Anterior cingulate cortex (tissue), 58 donors: ENCODE measurements around the gene WDR45B.
"Not testable (repeated sequence)": the region's sequence is repeated elsewhere in the genome, so short reads cannot be mapped to it uniquely, and the experiment has no call there.

Experiments used
- DNase-seq, 58 donors: peaks; one replicate each; lab custom pipeline; 2025; lab: John Stamatoyannopoulos, UW

The WDR45B gene

DNA sequence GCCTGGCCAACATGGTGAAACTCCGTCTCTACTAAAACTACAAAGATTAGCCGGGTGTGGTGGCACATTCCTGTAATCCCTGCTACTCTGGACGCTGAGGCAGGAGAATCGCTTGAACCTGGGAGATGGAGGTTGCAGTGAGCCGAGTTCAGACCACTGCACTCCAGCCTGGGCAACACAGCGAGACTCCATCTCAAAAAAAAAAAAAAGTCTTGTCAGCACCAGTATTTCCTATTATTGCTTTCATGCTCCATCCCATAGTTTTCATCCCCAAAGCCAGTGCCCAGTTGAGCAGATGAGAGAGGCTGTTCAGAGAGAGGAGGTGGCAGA, 58.4 kb downstream of the WDR45B start:
- no peak for DNase-seq

DNA sequence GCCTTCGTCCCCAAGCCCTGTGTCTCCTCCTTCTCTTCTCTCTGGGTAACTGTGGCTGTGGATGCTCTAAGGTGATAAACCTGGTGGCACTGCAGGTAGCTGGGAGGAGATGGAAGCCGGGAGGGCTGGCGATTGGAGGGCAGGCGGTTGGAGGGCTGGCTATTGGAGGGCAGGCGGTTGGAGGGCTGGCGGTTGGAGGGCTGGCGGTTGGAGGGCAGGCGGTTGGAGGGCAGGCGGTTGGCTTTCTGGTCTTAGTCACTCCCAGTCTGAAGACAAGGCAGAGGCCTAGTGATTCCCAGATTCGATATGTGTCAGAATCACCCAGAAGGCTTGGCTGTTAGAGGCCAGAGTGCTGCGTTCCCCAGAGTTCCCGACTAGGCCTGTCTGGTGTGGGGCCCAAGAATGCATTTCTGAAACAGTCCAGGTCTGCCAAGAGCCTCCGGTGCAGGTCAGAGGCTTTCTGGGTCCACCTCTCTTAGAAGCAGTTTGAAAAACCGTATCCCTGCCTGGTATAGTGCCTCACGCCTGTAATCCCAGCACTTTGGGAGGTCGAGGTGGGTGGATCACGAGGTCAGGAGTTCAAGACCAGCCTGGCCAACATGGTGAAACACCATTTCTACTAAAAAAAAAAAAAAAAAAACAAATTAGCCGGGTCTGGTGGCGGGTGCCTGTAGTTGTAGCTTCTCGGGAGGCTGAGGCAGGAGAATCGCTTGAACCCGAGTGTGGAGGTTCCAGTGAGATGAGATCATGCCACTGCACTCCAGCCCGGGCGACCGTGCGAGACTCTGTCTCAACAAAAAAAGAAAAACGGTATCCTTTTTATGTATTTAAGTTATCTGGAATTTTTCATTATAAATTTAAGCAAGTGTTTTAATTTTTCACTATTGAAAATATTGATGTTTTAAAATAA, 59.7 kb downstream of the WDR45B start:
- no peak for DNase-seq

DNA sequence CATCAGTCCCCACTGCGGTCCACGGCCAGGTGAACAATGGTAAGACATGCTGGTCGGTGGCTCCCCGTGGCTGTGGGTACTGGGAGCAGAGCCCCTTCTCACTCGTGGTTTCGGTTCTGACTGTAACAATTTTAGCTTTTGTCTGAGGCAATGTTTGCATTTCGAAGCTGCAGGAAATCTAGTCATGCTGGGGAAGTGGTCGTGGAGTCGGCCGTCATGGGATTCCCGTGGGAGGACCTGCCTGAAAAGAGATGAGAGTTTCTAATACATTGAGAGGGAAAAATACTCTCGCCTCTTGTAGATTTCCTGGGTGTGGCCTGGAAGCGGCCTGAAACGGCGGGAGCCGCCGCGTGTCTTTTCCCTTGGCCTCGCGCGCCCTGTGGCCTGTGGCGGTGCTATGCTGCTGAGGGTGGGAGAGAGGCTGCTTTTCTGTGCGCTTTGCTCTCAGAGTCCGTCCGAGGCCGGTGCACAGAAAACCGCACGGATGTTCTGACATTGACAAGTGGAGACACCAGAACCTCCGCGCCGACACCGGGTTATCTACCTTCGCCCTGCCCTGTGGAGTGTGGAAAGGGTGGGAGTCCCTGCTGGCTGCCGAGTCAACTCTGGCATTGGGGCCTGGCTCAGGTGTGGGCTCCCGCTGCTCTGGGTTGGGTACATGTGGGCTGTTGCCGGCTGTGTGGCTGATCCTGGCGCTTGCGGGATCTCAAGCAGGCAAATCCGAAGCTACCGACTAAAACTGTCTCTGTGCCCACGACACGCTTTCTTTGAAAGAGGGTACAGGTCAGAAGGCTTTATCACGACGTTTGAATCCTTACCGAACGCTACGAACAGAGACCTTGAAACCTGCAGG, 60.8 kb downstream of the WDR45B start:
- no peak for DNase-seq

DNA sequence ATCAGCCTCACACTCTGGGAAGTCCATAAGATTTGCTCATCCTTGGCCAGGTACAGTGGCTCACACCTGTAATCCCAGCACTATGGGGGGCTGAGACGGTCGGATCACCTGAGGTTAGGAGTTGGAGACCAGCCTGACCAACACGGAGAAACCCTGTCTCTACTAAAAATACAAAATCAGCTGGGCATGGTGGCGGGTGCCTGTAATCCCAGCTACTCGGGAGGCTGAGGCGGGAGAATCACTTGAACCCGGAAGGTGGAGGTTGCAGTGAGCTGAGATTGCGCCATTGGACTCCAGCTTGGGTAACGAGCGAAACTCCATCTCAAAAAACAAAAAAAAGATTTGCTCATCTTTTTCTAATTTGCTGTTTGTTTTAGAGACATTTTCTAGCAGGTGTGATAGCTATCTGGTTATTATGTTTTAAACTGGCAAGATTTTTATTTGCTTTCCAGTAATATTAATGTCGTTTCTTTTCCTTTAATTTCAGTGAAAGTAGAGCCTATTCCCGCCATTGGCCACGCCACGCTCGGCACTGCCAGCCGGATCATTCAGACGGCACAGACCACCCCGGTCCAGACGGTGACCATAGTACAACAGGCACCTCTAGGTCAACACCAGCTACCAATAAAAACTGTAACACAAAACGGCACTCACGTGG, 61.5 kb downstream of the WDR45B start:
- DNase-seq = no peak

DNA sequence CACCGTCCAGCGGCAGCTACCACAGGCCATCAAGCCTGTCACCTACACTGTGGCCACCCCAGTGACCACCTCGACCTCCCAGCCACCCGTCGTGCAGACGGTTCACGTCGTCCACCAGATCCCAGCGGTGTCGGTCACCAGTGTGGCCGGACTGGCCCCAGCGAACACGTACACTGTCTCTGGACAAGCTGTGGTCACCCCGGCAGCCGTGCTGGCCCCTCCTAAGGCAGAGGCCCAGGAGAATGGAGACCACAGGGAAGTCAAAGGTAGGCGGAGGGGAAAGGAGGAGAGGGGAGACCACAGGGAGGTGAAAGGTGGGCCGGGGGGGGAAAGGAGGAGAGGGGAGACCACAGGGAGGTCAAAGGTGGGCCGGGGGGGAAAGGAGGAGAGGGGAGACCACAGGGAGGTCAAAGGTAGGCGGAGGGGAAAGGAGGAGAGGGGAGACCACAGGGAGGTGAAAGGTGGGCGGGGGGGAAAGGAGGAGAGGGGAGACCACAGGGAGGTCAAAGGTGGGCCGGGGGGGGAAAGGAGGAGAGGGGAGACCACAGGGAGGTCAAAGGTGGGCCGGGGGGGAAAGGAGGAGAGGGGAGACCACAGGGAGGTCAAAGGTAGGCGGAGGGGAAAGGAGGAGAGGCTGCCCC, 62.2 kb downstream of the WDR45B start:
- DNase-seq = peak in 17 of 58 donors; percentile 15 to 93 (median 48)

DNA sequence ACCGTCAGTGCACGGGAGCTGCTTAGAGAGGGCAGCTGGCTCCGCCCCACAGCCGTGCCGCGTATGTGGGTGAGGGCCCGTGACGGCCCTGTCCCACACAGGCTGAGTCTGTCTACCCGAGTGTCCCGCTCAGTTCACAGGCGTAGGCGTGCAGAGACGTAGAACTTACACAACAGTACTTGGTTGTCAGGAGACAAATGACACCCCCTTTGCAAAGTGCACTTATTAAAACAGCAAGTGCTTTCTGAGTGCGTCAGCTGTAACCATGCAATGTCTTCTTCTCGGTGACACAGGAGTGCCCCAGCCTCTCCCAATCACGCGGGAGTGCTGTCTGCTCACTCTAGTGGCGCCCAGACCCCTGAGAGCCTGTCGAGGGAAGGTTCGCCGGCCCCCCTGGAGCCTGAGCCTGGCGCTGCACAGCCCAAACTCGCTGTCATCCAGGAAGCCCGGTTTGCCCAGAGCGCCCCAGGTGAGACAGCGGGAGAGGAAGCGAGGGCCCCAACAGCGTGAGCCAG, 64.5 kb downstream of the WDR45B start:
- DNase-seq = peak in 1 of 58 donors; percentile 66

DNA sequence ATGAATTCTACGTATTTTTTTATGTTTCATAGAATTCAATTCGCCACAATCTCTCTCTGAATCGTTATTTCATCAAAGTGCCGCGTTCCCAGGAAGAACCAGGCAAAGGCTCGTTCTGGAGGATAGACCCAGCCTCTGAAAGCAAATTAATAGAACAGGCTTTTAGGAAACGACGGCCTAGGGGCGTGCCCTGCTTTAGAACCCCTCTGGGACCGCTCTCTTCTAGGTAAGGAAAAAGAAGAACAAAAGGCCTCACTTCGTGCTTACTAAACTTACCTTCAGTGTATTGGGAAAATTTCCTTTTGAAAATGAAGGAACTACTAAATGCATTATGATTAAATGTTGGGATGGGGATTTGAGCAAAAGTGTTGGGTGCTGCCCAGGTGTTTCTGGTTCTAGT, 65.5 kb downstream of the WDR45B start:
- no peak for DNase-seq

DNA sequence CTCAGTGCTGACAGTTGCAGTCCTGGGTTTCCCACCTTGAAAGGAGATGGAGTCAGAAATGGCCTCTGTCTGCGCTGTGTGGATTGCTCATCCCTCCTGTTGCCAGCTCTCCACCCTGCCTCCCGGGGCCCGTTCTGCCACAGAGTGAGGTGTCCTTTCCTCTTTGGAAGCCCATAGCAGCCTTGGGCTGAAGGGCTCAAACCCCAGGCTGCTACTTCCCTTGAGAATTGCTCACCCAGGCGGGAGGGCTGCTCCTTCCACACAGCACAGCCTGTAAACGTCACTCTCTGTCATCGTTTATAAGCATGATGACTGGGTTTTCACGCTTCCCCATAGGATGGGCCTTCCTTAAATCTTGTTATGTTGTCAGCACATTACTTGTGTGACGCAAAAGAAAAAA, 66.0 kb downstream of the WDR45B start:
- no peak for DNase-seq

DNA sequence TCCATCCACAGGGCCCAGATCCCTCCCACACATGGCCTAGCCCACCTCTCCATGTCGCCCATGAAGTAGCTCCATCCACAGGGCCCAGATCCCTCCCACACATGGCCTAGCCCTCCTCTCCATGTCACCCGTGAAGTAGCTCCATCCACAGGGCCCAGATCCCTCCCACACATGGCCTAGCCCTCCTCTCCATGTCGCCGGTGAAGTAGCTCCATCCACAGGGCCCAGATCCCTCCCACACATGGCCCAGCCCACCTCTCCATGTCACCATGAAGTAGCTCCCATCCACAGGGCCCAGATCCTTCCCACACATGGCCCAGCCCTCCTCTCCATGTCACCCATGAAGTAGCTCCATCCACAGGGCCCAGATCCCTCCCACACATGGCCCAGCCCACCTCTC, 68.3 kb downstream of the WDR45B start:
- not testable (repeated sequence) for DNase-seq

DNA sequence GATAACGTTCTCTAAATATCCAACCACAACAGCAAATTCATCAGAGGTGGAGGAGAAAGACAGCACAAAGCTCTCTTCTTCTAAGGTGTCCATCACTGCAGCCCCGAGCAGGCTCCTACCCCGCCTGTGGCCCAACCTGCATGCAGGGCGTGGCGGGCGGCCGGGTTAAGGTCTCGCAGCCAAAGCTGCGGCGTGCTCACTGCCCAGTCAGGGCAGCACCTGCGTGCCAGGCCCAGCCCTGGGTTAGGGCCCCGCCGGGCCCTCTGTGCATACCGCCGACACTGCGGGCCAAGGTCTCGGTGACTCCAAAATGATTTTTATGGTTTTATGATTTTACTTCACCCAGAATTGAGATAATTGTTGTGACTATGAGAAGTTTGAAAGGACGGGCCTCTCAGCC, 70.9 kb downstream of the WDR45B start:
- no peak for DNase-seq

DNA sequence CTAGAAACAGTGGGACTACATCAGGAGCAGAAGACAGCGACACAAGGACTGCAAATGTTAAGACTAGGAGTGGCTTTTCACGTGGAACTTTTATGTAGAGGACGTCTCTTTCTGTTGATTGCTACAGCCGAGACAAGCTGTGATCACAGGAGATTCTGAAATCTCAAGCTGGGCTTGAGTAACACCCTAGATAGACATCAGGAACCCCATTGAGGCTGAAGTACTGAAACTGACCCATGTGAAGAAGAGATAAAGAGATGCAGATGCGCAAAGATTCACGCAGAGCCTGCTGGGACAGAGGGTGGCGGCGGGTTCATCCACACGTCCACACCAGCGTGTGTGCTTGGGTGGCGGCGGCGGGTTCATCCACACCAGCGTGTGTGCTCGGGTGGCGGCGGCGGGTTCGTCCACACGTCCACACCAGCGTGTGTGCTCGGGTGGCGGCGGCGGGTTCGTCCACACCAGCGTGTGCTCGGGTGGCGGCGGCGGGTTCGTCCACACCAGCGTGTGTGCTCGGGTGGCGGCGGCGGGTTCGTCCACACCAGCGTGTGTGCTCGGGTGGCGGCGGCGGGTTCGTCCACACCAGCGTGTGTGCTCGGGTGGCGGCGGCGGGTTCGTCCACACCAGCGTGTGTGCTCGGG, 72.5 kb downstream of the WDR45B start:
- not testable (repeated sequence) for DNase-seq

DNA sequence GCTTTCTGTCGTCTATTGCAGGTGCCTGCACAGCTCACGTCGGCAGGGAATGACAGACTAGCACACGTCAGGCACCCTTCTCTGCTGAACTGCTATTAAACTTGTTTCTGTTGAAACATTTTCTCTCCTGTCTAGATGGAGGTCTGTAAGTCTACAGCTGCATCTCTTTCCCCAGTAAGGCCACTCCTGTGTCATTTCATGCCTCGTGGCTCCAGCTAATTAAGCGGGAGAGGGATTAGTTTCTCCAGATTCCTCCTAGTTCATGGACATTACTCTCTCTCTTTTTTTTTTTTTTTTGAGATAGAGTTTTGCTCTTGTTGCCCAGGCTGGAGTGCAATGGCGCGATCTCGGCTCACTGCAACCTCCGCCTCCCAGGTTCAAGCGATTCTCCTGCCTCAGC, 74.2 kb downstream of the WDR45B start:
- no peak for DNase-seq

DNA sequence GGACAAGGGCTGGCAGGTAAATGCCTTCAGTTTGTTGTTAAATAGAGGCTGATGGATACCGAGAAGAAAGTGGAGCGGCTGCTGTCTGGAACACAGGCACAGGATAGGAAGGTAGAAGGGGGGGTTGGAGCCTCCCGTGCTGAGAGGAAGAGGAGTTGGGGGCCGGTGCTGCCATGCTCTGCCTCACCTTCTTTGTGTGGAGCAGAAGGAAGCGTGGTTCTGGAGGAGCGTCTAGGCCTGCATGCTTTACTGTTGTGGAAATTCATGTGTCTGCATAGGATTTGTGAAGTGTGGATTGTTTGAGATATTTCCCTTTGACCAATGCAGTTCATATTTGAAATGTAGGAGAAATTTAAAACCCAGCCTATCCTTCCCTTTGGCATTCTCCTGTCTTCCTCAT, 76.4 kb downstream of the WDR45B start:
- no peak for DNase-seq

DNA sequence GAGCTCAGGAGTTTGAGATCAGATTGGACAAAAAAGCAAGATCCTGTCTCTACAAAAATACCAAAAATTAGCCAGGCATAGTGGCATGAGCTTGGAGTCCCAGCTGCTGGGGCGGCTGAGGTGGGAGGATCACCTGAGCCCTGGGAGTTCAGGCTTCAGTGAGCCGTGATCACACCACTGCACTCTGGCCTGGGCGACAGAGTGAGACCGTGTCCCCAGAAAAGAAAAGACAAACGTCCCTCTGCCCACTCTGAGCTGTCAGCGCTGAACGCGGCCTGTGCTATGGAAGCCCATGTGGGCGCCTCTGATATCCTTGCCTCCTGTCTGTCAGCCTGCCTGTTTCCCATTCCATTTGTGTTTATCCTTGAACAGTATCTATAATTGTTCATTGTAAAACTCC, 78.0 kb downstream of the WDR45B start:
- DNase-seq = no peak

DNA sequence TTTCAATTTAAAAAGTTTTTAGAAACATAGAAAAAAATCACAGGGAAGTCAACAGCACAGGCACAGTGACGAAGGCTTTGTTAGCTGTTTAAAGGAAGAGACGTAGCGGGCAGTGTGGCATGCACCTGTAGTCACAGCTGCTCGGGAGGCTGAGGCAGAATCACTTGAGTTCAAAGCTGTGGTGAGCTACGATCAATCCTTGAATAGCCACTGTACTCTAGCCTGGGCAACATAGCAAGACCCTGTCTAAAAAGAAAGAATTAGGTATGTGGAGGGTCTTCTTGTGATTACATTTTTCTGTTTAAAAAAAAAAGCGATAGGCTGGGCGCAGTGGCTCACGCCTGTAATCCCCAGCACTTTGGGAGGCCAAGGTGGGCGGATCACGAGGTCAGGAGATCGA, 78.6 kb downstream of the WDR45B start:
- DNase-seq = no peak

DNA sequence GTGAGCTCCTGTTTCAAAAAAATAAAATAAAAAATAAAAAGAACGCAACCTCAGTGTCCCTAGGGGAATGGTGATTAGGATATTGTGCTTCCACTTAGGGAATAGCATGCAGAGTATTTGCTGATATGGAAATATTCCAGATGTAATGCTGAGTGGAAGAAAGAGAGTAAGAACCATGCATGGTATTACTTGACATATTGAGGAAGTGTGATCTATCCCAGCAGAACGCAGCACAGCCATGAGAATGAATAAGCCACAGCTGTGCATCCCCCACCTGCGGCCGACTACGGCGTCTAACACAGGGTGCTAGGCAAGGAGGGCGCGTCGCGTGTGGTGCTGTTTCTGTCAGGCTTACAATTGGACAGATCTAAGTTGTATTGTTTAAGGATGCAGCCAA, 79.2 kb downstream of the WDR45B start:
- peak in 2 of 58 donors; percentile 27 to 28 for DNase-seq

DNA sequence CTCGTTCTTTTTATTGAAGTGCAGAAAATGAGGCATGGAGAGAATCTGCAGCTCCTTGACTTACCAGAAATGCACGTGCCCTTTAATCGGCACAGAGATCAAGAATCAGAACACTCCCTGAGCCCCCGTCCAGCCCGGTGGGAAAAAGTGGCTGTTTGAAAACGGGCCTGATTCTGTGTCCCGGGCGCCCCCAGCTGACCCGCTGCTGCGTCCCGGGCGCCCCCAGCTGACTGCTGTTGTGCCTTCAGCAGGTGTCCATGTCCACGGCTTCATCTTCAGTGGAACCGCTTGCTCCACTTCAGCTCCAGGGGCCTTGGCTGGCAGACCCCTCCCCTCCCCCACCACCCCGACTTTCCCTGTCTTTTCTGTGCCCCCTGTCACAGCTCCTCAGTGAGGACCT, 81.0 kb downstream of the WDR45B start:
- DNase-seq = no peak

DNA sequence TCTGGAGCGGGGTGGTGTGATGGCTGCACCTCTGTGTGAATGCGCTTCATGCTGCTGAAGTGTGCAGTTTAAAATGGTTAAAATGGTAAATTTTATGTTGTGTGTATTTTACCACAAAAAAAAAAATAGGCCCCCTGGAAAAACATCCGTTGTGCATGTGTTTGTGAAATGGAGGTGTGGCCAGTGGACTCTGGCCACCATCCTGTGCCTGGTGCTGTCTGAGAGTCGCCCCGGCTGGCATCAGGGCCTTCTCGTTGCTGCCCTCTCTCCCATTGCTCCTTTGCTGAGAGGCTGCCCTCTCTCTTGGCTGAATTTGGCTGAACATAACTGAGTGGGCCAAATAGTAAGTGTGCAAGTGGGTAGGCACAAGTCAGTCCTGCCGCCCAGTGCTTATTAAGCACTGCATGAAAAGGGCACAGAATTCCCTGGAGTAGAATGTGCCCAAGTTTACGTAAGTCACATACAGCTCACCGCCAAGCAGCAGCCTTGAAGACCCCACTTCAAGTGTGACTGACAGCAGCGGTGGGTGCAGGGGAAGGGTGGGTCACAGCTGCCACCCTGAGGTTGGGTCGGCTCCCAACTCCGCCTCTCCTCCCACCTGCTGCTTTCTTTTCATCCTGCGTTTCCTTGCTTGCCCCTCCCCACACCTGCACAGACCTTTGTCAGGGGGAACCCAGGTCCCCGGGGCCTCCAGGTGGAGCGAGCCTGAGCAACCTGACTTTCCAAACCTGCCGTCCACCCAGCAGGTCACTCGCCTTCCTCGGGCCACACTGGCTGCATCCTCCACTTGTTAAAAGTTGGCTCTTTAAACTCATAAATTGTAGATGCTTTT, 81.9 kb downstream of the WDR45B start:
- DNase-seq = peak in 3 of 58 donors; percentile 19 to 25 (median 22)

DNA sequence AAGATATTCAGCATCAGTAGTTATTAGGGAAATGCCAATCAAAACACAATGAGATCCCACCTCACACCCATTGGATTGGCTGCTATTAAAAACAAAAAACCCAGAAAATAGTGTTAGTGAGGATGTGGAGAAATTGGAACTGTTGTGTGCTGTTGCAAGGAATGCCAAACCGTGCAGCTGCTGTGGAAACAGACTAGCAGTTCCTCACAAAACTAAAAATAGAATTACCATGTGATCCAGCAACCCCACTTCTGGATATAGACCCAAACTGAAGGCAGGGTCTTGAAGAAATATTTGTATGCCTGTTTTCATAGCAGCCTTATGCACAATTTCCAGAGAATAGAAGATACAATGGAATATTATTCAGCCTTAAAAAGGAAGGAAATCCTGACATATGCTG, 82.7 kb downstream of the WDR45B start:
- DNase-seq = peak in 3 of 58 donors; percentile 21 to 25 (median 23)
